PFSK-1 (cell line): Measurements from ENCODE around the gene TSGA10.

Experiments
- POLR2AphosphoS5 ChIP-seq: IDR thresholded peaks from 2 replicates; pipeline ENCODE4 v1.6.1; 2012; ENCODE audit warnings: low read depth, mild to moderate bottlenecking, control low read depth, low read length, moderate library complexity
- SIN3A ChIP-seq: IDR thresholded peaks from 2 replicates; pipeline ENCODE4 v1.6.1; 2012; ENCODE audit warnings: mild to moderate bottlenecking, low read length, moderate library complexity, borderline replicate concordance; ENCODE audit not compliant: insufficient read depth
- TAF1 ChIP-seq: IDR thresholded peaks from 2 replicates; pipeline ENCODE4 v1.6.1; 2012; ENCODE audit warnings: low read length, control low read depth, borderline replicate concordance; ENCODE audit not compliant: insufficient read depth
- TF ChIP-seq, protein P1 (sequence below), 2 experiments: IDR thresholded peaks; 2 replicates each; pipeline versions ENCODE4 v1.6.1 to v1.8.0; 2011 to 2012; ENCODE audit warnings: low read depth in 2 of 2, low read length in 2 of 2, control low read depth in 1 of 2, inconsistent platforms in 1 of 2, mild to moderate bottlenecking in 1 of 2, moderate library complexity in 1 of 2; ENCODE audit not compliant: insufficient read depth in 1 of 2

DNA sequence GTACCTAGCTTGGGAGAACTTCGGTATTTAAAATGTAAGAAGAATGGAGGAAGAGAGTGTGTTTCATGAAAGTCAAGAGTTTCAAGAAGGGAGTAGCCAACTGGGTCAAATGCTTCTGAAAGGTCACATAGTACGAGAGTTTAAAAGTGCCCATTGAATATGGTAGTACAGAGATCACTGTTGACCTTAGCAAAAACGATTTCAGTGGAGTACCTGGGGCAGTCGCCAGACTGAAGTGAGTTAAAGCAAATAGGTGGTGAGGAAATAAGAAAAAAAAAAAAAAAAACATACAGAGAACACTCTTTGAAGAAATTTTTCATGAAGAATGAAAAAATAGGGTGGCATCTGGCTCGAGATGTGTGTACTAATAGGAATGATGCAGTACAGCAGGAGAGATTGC is 11.5 kb upstream of the TSGA10 start:
- TF ChIP-seq, protein P1, sequence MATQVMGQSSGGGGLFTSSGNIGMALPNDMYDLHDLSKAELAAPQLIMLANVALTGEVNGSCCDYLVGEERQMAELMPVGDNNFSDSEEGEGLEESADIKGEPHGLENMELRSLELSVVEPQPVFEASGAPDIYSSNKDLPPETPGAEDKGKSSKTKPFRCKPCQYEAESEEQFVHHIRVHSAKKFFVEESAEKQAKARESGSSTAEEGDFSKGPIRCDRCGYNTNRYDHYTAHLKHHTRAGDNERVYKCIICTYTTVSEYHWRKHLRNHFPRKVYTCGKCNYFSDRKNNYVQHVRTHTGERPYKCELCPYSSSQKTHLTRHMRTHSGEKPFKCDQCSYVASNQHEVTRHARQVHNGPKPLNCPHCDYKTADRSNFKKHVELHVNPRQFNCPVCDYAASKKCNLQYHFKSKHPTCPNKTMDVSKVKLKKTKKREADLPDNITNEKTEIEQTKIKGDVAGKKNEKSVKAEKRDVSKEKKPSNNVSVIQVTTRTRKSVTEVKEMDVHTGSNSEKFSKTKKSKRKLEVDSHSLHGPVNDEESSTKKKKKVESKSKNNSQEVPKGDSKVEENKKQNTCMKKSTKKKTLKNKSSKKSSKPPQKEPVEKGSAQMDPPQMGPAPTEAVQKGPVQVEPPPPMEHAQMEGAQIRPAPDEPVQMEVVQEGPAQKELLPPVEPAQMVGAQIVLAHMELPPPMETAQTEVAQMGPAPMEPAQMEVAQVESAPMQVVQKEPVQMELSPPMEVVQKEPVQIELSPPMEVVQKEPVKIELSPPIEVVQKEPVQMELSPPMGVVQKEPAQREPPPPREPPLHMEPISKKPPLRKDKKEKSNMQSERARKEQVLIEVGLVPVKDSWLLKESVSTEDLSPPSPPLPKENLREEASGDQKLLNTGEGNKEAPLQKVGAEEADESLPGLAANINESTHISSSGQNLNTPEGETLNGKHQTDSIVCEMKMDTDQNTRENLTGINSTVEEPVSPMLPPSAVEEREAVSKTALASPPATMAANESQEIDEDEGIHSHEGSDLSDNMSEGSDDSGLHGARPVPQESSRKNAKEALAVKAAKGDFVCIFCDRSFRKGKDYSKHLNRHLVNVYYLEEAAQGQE (IDR thresholded peaks at IDR 0.05; ENCODE audit: insufficient read depth in 1 of 2, low read depth in 2 of 2, low read length in 2 of 2): no peak
- TF ChIP-seq TAF1: no peak
- no peak for TF ChIP-seq POLR2AphosphoS5
- TF ChIP-seq SIN3A: no peak
